ENCODE data around the gene CYP3A5.

Gene CYP3A5

DNA sequence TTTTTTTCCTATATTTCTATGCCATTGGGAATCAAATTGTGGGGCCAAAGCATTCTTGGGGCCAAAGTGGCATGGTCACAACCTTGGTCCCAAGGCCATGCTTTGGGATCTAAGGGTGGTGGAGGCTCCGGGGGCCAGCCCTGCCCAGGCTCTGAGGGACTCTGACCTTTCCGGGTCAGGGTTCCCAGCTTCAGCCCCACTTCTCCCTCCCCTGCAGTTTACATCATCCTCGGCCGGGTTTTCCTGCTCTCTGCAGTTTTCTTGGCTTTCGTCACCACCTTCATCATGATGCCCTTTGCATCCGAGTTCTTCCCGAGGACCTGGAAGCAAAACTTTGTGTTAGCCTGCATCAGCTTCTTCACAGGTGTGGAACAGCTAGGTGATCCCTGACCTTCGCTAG, 73.3 kb downstream of the CYP3A5 start:
- DNase-seq, result no peak

DNA sequence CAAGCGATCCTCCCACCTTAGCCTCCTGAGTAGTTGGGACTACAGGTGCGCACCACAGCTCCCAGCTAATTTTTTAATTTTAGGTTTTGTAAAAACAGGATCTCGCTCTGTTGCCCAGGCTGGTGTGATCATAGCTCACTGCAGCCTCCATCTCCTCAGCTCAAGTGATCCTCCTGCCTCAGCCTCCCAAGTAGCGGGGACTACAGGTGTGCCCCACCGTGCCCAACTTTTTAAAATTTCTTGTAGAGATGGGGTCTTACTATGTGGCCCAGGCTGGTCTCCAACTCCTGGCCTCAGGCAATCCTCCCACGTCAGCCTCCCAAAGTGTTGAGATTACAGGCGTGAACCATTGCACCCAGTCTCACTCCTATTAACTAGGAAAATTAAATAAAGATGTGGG, 74.3 kb downstream of the CYP3A5 start:
- DNase-seq, result no peak

DNA sequence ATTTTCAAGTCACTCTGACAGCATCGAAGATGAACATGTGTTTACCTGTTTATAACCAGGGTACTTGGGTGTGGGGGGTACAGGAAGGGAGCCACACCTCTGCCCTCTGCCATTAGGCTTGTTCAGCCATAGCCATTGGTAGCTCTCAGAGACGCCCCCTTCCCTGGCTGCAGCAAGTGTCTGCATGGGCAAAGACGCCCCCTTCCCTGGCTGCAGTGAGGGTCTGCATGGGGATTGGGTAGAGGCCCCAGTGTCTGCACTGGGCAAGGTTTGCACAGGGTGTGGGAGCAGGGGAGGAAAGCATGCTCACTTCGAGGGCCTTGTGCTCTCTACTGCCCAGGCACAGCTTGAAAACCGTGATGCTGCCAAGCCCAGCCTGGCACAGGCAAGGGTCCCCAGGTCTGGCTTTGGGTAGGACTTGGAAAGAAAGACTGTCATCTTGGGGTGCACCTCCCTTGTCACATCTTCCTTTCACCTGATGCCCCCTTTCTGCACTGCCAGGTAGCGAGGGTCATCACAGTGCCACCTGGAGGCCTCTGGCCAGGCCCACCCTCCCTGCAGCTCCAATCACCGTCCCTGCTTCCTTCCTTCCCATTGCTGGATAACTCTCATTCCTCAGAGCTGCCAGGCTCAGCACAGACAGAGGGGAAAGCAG, 78.0 kb downstream of the CYP3A5 start:
- DNase-seq, result no peak

DNA sequence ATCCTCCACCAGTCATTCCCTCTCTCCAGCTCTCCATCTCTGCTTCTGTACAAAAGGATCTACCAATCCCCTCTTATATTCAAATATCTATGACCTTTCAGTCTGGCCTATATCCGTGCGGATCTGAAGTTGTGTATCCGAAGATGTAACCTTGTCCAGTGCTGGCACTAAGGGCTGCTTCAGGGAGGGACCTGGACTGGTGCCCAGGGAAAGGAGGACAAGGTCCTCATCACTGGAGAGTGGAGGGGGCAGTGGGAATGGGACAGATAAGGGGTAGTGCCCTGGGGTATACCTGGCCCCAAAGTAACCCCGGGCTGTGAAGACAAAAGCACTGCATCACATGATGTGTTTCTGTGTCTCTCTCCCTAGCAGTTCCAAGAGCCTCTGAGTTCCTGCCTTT, 80.0 kb downstream of the CYP3A5 start:
- DNase-seq, result no peak

All from suppressor macrophage (primary cell).